HUES64 (cell line): Measurements from ENCODE around the gene ATP2C2.

ENCODE experiments used
- H3K27ac ChIP-seq: 2 replicates; pipeline ENCODE4 v1.7.0; 2013; ENCODE audit warnings: low read depth, low read length, inconsistent platforms
- H3K27me3 ChIP-seq: 2 replicates; pipeline ENCODE4 v1.6.1; 2013; ENCODE audit warnings: mild to moderate bottlenecking, low read length; ENCODE audit not compliant: insufficient read depth
- H3K36me3 ChIP-seq: 2 replicates; pipeline ENCODE4 v1.6.1; 2013; ENCODE audit warnings: mild to moderate bottlenecking, low read length; ENCODE audit not compliant: insufficient read depth
- H3K4me1 ChIP-seq: 2 replicates; pipeline ENCODE4 v1.6.1; 2013; ENCODE audit warnings: mild to moderate bottlenecking, low read length, moderate library complexity; ENCODE audit not compliant: insufficient read depth
- H3K4me3 ChIP-seq: 2 replicates; pipeline ENCODE4 v1.5.1; 2013; ENCODE audit warnings: mild to moderate bottlenecking, low read length, moderate library complexity
- H3K9ac ChIP-seq: 2 replicates; pipeline ENCODE4 v1.6.1; 2013; ENCODE audit warnings: mild to moderate bottlenecking, low read depth, low read length
- H3K9me3 ChIP-seq: 2 replicates; pipeline ENCODE4 v1.6.1; 2013; ENCODE audit warnings: low read depth, low read length; ENCODE audit not compliant: insufficient read depth
- WGBS: fragments of 150-250, 120-280 bp; methylation state at CpG from one replicate; pipeline ENCODE4 v1.1.7; 2013; ENCODE audit warnings: missing lambda C conversion rate; 5-methylcytosine and 5-hydroxymethylcytosine counted together

ATP2C2 gene

GRCh38 chr16:84489131-84489530, 120.8 kb downstream of the ATP2C2 start:
- H3K9me3 ChIP-seq, result peaks cover 16% of the 10 kb centered on the region
- H3K4me3 ChIP-seq, result no peak overlapping the region
- 81% methylated on average over 8 of the region's 8 CpGs for WGBS
- peaks cover 47% of the 10 kb centered on the region for H3K36me3 ChIP-seq
- H3K4me1 ChIP-seq, result no peaks in the 10 kb centered on the region
- H3K9ac ChIP-seq, result no peak overlapping the region
- no peak overlapping the region for H3K27ac ChIP-seq
- no peaks in the 10 kb centered on the region for H3K27me3 ChIP-seq

GRCh38 chr16:84495506-84495905, 127.2 kb downstream of the ATP2C2 start:
- Histone ChIP-seq H3K36me3 (peaks cover 65% of the 10 kb centered on the region), H3K9ac (no peak overlapping the region)

GRCh38 chr16:84496991-84497390, 128.7 kb downstream of the ATP2C2 start:
- 95% methylated on average over 3 of the region's 3 CpGs for WGBS
- H3K36me3 ChIP-seq, result peaks cover 62% of the 10 kb centered on the region
- no peak overlapping the region for H3K4me3 ChIP-seq

More at GRCh38 chr16:84495506-84495905, 127.2 kb downstream of the ATP2C2 start:
- Histone ChIP-seq H3K4me3 (no peak overlapping the region), H3K27ac (no peak overlapping the region), H3K27me3 (no peaks in the 10 kb centered on the region), H3K4me1 (no peaks in the 10 kb centered on the region), H3K9me3 (peaks cover 22% of the 10 kb centered on the region)
- 95% methylated on average over 11 of the region's 11 CpGs for WGBS

GRCh38 chr16:84497418-84498222, 129.3 kb downstream of the ATP2C2 start:
- 95% methylated on average over 18 of the region's 18 CpGs for WGBS

More at GRCh38 chr16:84496991-84497390, 128.7 kb downstream of the ATP2C2 start:
- Histone ChIP-seq H3K9me3 (peaks cover 22% of the 10 kb centered on the region), H3K4me1 (no peaks in the 10 kb centered on the region), H3K27ac (no peak overlapping the region), H3K9ac (no peak overlapping the region), H3K27me3 (no peaks in the 10 kb centered on the region)

GRCh38 chr16:84498223-84498610, 129.9 kb downstream of the ATP2C2 start:
- Histone ChIP-seq H3K27me3 (no peaks in the 10 kb centered on the region), H3K4me3 (no peak overlapping the region), H3K9ac (no peak overlapping the region), H3K27ac (no peak overlapping the region), H3K4me1 (no peaks in the 10 kb centered on the region), H3K9me3 (peaks cover 15% of the 10 kb centered on the region), H3K36me3 (peaks cover 51% of the 10 kb centered on the region)
- WGBS, result 97% methylated on average over 2 of the region's 2 CpGs

More at GRCh38 chr16:84497418-84498222, 129.3 kb downstream of the ATP2C2 start:
- Histone ChIP-seq H3K4me3 (no peak overlapping the region), H3K36me3 (peaks cover 57% of the 10 kb centered on the region), H3K4me1 (no peaks in the 10 kb centered on the region), H3K27me3 (no peaks in the 10 kb centered on the region), H3K9ac (no peak overlapping the region), H3K27ac (no peak overlapping the region), H3K9me3 (peaks cover 21% of the 10 kb centered on the region)

GRCh38 chr16:84498859-84499620, 130.7 kb downstream of the ATP2C2 start:
- peaks cover 43% of the 10 kb centered on the region for H3K36me3 ChIP-seq
- no peak overlapping the region for H3K9ac ChIP-seq
- H3K27ac ChIP-seq, result no peak overlapping the region

GRCh38 chr16:84499638-84500037, 131.3 kb downstream of the ATP2C2 start:
- no peak overlapping the region for H3K9ac ChIP-seq
- WGBS, result 87% methylated on average over 15 of the region's 15 CpGs
- H3K27ac ChIP-seq, result no peak overlapping the region
- H3K4me1 ChIP-seq, result peaks cover 3% of the 10 kb centered on the region; the same call in 1 of the 2 replicates
- H3K27me3 ChIP-seq, result no peaks in the 10 kb centered on the region
- no peak overlapping the region for H3K4me3 ChIP-seq
- peaks cover 37% of the 10 kb centered on the region for H3K36me3 ChIP-seq
- peaks cover under 1% of the 10 kb centered on the region; the same call in 1 of the 2 replicates for H3K9me3 ChIP-seq

More at GRCh38 chr16:84498859-84499620, 130.7 kb downstream of the ATP2C2 start:
- WGBS, result 93% methylated on average over 13 of the region's 13 CpGs
- Histone ChIP-seq H3K4me1 (peaks cover 3% of the 10 kb centered on the region; the same call in 1 of the 2 replicates), H3K9me3 (peaks cover 7% of the 10 kb centered on the region), H3K27me3 (no peaks in the 10 kb centered on the region), H3K4me3 (no peak overlapping the region)

- peaks cover 29% of the 10 kb centered on the region for H3K36me3 ChIP-seq
- H3K4me3 ChIP-seq, result no peak overlapping the region
- WGBS, result 92% methylated on average over 13 of the region's 13 CpGs
- no peak overlapping the region for H3K27ac ChIP-seq
- H3K9me3 ChIP-seq, result no peaks in the 10 kb centered on the region
- no peaks in the 10 kb centered on the region for H3K27me3 ChIP-seq
- H3K4me1 ChIP-seq, result peaks cover 3% of the 10 kb centered on the region; the same call in 1 of the 2 replicates
- H3K9ac ChIP-seq, result no peak overlapping the region; the same call in 1 of the 2 replicates
These were observed 132.2 kb downstream of the ATP2C2 start for GRCh38 chr16:84500531-84500930.

GRCh38 chr16:84501077-84501735, 132.9 kb downstream of the ATP2C2 start:
- Histone ChIP-seq H3K4me1 (peaks cover 3% of the 10 kb centered on the region; the same call in 1 of the 2 replicates), H3K36me3 (peaks cover 22% of the 10 kb centered on the region), H3K27ac (no peak overlapping the region), H3K27me3 (no peaks in the 10 kb centered on the region), H3K9ac (no peak overlapping the region), H3K4me3 (no peak overlapping the region), H3K9me3 (no peaks in the 10 kb centered on the region)
- WGBS, result 94% methylated on average over 12 of the region's 12 CpGs

- H3K4me3 ChIP-seq, result no peak overlapping the region
- peaks cover 3% of the 10 kb centered on the region; the same call in 1 of the 2 replicates for H3K4me1 ChIP-seq
These were observed 133.7 kb downstream of the ATP2C2 start for GRCh38 chr16:84502075-84502474.

More at GRCh38 chr16:84502075-84502474, 133.7 kb downstream of the ATP2C2 start:
- no peaks in the 10 kb centered on the region for H3K9me3 ChIP-seq
- 93% methylated on average over 13 of the region's 13 CpGs for WGBS
- no peak overlapping the region for H3K27ac ChIP-seq
- peaks cover 13% of the 10 kb centered on the region for H3K36me3 ChIP-seq
- no peak overlapping the region for H3K9ac ChIP-seq
- H3K27me3 ChIP-seq, result no peaks in the 10 kb centered on the region
